Loucy (cell line): Measurements from ENCODE around the gene PSME4.

Source experiments
- H2AFZ ChIP-seq: fragments of 200-600 bp; sonication (generic); 2 replicates; pipeline ENCODE4 v1.6.0; 2016; ENCODE audit warnings: antibody characterized with exemption, mild to moderate bottlenecking, low read length, moderate library complexity
- H3F3A ChIP-seq: fragments of 200-600 bp; 2 replicates; pipeline ENCODE4 v1.6.0; 2016; ENCODE audit warnings: antibody characterized with exemption, low read depth, mild to moderate bottlenecking
- H3K27me3 ChIP-seq: fragments of 200-600 bp; sonication (generic); 2 replicates; pipeline ENCODE4 v1.6.1; 2014; ENCODE audit warnings: low read length, mild to moderate bottlenecking; ENCODE audit not compliant: insufficient read depth, poor library complexity, severe bottlenecking
- H3K36me3 ChIP-seq: fragments of 200-600 bp; sonication (generic); 2 replicates; pipeline ENCODE4 v1.6.1; 2016; ENCODE audit warnings: low read length; ENCODE audit not compliant: insufficient read depth
- H3K4me1 ChIP-seq: fragments of 200-600 bp; sonication (generic); 2 replicates; pipeline ENCODE4 v1.5.1; 2014; ENCODE audit warnings: low read length, mild to moderate bottlenecking; ENCODE audit not compliant: insufficient read depth, poor library complexity, severe bottlenecking
- H3K4me2 ChIP-seq: fragments of 200-600 bp; sonication (generic); 2 replicates; pipeline ENCODE4 v1.6.0; 2014; ENCODE audit warnings: antibody characterized with exemption, low read length, low read depth, mild to moderate bottlenecking; ENCODE audit not compliant: poor library complexity, severe bottlenecking
- H3K4me3 ChIP-seq: fragments of 200-600 bp; sonication (generic); 2 replicates; pipeline ENCODE4 v1.5.1; 2014; ENCODE audit warnings: low read length, mild to moderate bottlenecking, mixed read lengths; ENCODE audit not compliant: poor library complexity, severe bottlenecking
- H3K79me2 ChIP-seq: fragments of 200-600 bp; sonication (generic); 2 replicates; pipeline ENCODE4 v1.6.1; 2014; ENCODE audit warnings: low read length; ENCODE audit not compliant: insufficient read depth
- H3K9ac ChIP-seq: fragments of 200-600 bp; sonication (generic); 2 replicates; pipeline ENCODE4 v1.6.0; 2014; ENCODE audit warnings: mild to moderate bottlenecking, low read depth, low read length, moderate library complexity; ENCODE audit not compliant: poor library complexity, severe bottlenecking
- H3K9me2 ChIP-seq: fragments of 200-600 bp; sonication (generic); replicated peaks from 2 replicates; pipeline ENCODE4 v1.6.1; 2016; ENCODE audit warnings: low read depth, low read length, mixed read lengths
- H3K9me3 ChIP-seq: fragments of 200-600 bp; sonication (generic); 2 replicates; pipeline ENCODE4 v1.6.1; 2014; ENCODE audit warnings: mild to moderate bottlenecking, antibody characterized with exemption, low read length, low read depth; ENCODE audit not compliant: insufficient read depth
- H4K20me1 ChIP-seq: fragments of 200-600 bp; sonication (generic); 2 replicates; pipeline ENCODE4 v1.6.0; 2014; ENCODE audit warnings: antibody characterized with exemption, low read length, mild to moderate bottlenecking; ENCODE audit not compliant: insufficient read depth, poor library complexity, severe bottlenecking
- CTCF ChIP-seq: fragments of 200-600 bp; sonication (generic); conservative IDR thresholded peaks from 2 replicates; pipeline ENCODE4 v1.5.1; 2014; ENCODE audit warnings: mild to moderate bottlenecking, antibody characterized with exemption, low read length
- EZH2phosphoT487 ChIP-seq: fragments of 200-600 bp; IDR thresholded peaks from 2 replicates; pipeline ENCODE4 v1.6.1; 2018; ENCODE audit warnings: antibody characterized with exemption, mild to moderate bottlenecking, moderate library complexity, borderline replicate concordance

The PSME4 gene

GRCh38 chr2:54012538-54013141 lies 41.8 kb upstream of the PSME4 start:
- no peak overlapping the region for H3K4me2 ChIP-seq
- TF ChIP-seq CTCF = no peak
- TF ChIP-seq EZH2phosphoT487 = no peak
- no peaks in the 10 kb centered on the region for H3K79me2 ChIP-seq
- no peak overlapping the region for H2AFZ ChIP-seq
- no peaks in the 10 kb centered on the region for H3K9me3 ChIP-seq
- H3K9me2 ChIP-seq = no peaks in the 10 kb centered on the region
- no peaks in the 10 kb centered on the region for H4K20me1 ChIP-seq
- H3K4me1 ChIP-seq = peaks cover 24% of the 10 kb centered on the region
- H3K36me3 ChIP-seq = no peaks in the 10 kb centered on the region
- no peaks in the 10 kb centered on the region for H3K27me3 ChIP-seq
- no peaks in the 10 kb centered on the region for H3F3A ChIP-seq
- no peak overlapping the region for H3K4me3 ChIP-seq
- H3K9ac ChIP-seq = no peak overlapping the region

GRCh38 chr2:54009549-54009948 lies 38.8 kb upstream of the PSME4 start:
- H3K4me2 ChIP-seq = no peak overlapping the region
- H3K4me1 ChIP-seq = peaks cover 11% of the 10 kb centered on the region
- no peaks in the 10 kb centered on the region for H3K27me3 ChIP-seq
- H3K9me3 ChIP-seq = no peaks in the 10 kb centered on the region
- H3K4me3 ChIP-seq = no peak overlapping the region
- TF ChIP-seq EZH2phosphoT487 (no peak), CTCF (no peak)
- H4K20me1 ChIP-seq = no peaks in the 10 kb centered on the region
- H3K9ac ChIP-seq = no peak overlapping the region
- no peaks in the 10 kb centered on the region for H3K79me2 ChIP-seq
- H3F3A ChIP-seq = no peaks in the 10 kb centered on the region
- no peak overlapping the region for H2AFZ ChIP-seq
- H3K36me3 ChIP-seq = no peaks in the 10 kb centered on the region
- no peaks in the 10 kb centered on the region for H3K9me2 ChIP-seq

DNA sequence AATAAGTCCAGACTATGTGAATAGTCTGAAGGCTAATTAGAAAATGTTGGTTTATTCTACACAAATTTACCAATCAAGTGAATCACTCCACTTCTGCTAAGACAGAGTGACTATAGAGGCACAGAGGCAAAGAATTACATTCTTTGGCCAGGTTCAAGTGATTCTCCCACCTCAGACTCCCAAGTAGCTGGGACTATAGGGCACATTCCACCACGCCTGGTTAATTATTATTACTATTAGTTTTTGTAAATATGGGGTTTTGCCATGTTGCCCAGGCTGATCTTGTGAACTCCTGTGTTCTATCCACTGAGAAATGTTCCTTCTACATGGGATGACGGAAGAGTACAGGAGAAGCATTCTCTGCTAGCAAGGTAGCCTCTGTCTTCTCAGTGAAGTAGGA lies 37.6 kb upstream of the PSME4 start:
- Histone ChIP-seq H3K36me3 (no peaks in the 10 kb centered on the region), H3K27me3 (no peaks in the 10 kb centered on the region), H3K4me1 (peaks cover 2% of the 10 kb centered on the region), H3K9ac (no peak overlapping the region), H3K9me2 (no peaks in the 10 kb centered on the region), H2AFZ (no peak overlapping the region), H4K20me1 (no peaks in the 10 kb centered on the region), H3K4me3 (no peak overlapping the region), H3K4me2 (no peak overlapping the region), H3K79me2 (no peaks in the 10 kb centered on the region), H3F3A (no peaks in the 10 kb centered on the region), H3K9me3 (no peaks in the 10 kb centered on the region)
- TF ChIP-seq CTCF (no peak), EZH2phosphoT487 (no peak)
